Effector memory CD8-positive, alpha-beta T cell (primary cell): Measurements from ENCODE around the gene DAB2IP.
A peak's percentile ranks its signal among the peaks of the same experiment; 100 is the strongest.

Source experiments
- ATAC-seq: fragments of 150-1000 bp; cut with Tn5 transposase; replicated peaks from 2 replicates; pipeline ENCODE4 v1.10.0; 2021; ENCODE audit warnings: mild to moderate bottlenecking, moderate library complexity
- DNase-seq, 3 experiments: peaks; one replicate each; pipeline ENCODE4 v3.0.0; 2021
- H3K27ac Mint-ChIP-seq, 2 donors: one replicate each; pipeline ENCODE4 v1.8.0; 2022; ENCODE audit warnings: mild to moderate bottlenecking in 2 of 2, mixed read lengths in 2 of 2, moderate library complexity in 2 of 2
- H3K27me3 Mint-ChIP-seq, 2 donors: one replicate each; pipeline ENCODE4 v1.8.0; 2022; ENCODE audit warnings: mixed read lengths in 2 of 2
- H3K36me3 Mint-ChIP-seq: one replicate; pipeline ENCODE4 v1.8.0; 2022; ENCODE audit warnings: mild to moderate bottlenecking, moderate library complexity, mixed read lengths; ENCODE audit not compliant: insufficient read depth
- H3K4me1 Mint-ChIP-seq, 2 donors: one replicate each; pipeline ENCODE4 v1.8.0; 2022; ENCODE audit warnings: low read depth in 2 of 2, mixed read lengths in 2 of 2
- H3K4me3 Mint-ChIP-seq, 2 donors: one replicate each; pipeline ENCODE4 v1.8.0; 2022; ENCODE audit warnings: mild to moderate bottlenecking in 2 of 2, mixed read lengths in 2 of 2, moderate library complexity in 2 of 2
- H3K9me3 Mint-ChIP-seq, 2 donors: one replicate each; pipeline ENCODE4 v1.8.0; 2022; ENCODE audit warnings: mixed read lengths in 2 of 2

Gene DAB2IP

DNA sequence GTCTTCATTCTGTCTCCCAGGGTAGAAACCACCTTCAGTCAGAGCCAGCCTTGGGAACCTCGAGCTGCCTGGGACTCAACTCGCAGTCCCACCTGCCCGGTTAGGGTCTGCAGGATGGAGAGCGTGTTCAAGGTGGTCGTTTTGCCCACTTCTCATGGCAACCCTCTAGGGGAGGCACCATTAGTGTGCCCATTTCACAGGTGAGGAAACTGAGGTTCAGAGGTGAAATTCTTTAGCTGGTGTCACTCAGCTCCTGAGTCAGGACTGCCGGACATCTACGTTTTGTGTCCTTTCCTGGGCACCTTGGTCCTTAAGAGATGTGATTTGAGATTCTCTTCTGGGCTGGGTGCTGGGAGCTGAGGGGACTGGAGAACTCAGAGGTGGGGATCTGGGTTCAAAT is 30.0 kb downstream of the DAB2IP start:
- no peak for DNase-seq
- H3K36me3 Mint-ChIP-seq, result no peaks in the 10 kb centered on the region
- no peaks in the 10 kb centered on the region for H3K9me3 Mint-ChIP-seq
- peaks cover 15 to 69% of the 10 kb centered on the region in 2 donors for H3K27me3 Mint-ChIP-seq
- H3K27ac Mint-ChIP-seq, result no peak overlapping the region
- H3K4me1 Mint-ChIP-seq, result no peaks in the 10 kb centered on the region
- no peak for ATAC-seq
- H3K4me3 Mint-ChIP-seq, result no peak overlapping the region

DNA sequence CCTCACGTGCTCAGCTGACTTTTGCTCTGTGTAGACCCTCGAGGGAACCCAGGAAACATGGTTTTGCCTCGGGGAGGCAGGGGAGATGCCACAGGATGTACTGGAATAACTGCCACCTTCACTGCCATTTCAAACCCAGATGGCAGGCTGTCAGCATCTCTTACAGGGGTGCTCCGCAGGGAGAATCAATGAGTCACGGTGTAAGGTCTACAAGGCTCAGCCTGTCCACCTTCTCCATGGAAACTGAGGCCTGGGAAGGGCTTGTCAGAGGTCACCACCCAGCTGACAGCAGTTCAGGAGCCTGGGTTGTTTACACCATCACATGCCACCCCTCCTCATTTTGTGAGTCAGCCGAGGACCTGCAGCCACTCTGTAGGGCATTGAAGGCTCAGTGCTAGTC is 30.8 kb downstream of the DAB2IP start:
- H3K4me1 Mint-ChIP-seq, result peaks cover 0 to 5% of the 10 kb centered on the region in 2 donors
- H3K4me3 Mint-ChIP-seq, result no peak overlapping the region
- H3K27ac Mint-ChIP-seq, result no peak overlapping the region
- peaks cover 15 to 66% of the 10 kb centered on the region in 2 donors for H3K27me3 Mint-ChIP-seq
- no peak for DNase-seq
- no peaks in the 10 kb centered on the region for H3K36me3 Mint-ChIP-seq
- no peak for ATAC-seq
- H3K9me3 Mint-ChIP-seq, result no peaks in the 10 kb centered on the region

DNA sequence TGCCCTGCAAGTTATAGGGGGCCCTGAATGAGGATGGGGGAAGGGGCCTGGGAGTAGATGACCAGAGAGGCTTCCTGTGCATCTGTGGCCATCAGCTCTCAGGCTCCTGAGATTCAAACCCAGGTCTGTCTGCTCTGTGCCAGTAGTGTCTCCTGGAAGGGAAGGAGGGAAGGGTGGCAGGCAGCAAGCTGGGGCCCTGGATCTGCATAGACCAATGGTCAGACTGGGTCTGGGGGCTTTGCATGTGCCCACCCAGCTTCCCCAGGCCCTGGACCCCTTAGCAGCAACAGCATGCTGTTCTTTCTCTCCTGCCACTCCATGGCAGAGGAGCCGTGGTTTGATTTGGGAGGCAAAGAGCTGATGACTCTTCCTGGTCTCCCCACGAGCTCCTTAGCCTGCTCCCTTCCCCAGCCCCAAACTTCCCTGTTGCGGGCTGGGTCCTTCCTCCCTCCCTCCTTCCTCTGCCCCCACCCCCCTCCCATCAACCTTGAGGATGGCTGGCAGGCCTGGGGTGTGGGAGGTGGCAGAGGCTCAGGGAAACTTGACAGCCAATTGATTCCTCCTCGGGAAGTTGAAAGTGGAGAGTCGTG is 31.6 kb downstream of the DAB2IP start:
- peaks cover 0 to 6% of the 10 kb centered on the region in 2 donors for H3K4me1 Mint-ChIP-seq
- no peaks in the 10 kb centered on the region for H3K9me3 Mint-ChIP-seq
- H3K36me3 Mint-ChIP-seq, result no peaks in the 10 kb centered on the region
- H3K27ac Mint-ChIP-seq, result no peak overlapping the region
- DNase-seq, result no peak
- H3K27me3 Mint-ChIP-seq, result peaks cover 15 to 66% of the 10 kb centered on the region in 2 donors
- ATAC-seq, result no peak
- no peak overlapping the region for H3K4me3 Mint-ChIP-seq

DNA sequence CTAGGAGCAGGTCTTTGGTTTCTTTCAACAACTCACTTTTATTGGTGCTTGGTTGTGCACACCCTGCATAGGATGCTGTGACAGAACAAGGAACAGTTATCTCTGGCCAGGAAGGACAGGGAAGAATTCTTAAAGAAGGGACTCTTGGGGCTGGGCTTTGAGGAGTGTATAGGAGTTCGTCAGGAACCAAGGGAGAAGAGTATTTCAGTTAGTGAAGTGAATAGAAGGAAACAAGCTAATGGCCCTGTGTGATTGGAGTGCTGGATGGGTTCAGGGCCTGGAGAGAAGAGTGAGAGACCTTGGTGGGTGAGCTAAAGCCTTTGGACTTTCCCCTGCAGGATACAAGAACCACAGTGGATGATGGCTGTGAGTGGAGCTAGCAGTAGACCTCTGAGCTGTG is 32.2 kb downstream of the DAB2IP start:
- no peak overlapping the region for H3K27ac Mint-ChIP-seq
- no peaks in the 10 kb centered on the region for H3K9me3 Mint-ChIP-seq
- no peak for ATAC-seq
- no peak overlapping the region for H3K4me3 Mint-ChIP-seq
- peaks cover 15 to 66% of the 10 kb centered on the region in 2 donors for H3K27me3 Mint-ChIP-seq
- no peak for DNase-seq
- peaks cover 0 to 6% of the 10 kb centered on the region in 2 donors for H3K4me1 Mint-ChIP-seq
- H3K36me3 Mint-ChIP-seq, result no peaks in the 10 kb centered on the region

DNA sequence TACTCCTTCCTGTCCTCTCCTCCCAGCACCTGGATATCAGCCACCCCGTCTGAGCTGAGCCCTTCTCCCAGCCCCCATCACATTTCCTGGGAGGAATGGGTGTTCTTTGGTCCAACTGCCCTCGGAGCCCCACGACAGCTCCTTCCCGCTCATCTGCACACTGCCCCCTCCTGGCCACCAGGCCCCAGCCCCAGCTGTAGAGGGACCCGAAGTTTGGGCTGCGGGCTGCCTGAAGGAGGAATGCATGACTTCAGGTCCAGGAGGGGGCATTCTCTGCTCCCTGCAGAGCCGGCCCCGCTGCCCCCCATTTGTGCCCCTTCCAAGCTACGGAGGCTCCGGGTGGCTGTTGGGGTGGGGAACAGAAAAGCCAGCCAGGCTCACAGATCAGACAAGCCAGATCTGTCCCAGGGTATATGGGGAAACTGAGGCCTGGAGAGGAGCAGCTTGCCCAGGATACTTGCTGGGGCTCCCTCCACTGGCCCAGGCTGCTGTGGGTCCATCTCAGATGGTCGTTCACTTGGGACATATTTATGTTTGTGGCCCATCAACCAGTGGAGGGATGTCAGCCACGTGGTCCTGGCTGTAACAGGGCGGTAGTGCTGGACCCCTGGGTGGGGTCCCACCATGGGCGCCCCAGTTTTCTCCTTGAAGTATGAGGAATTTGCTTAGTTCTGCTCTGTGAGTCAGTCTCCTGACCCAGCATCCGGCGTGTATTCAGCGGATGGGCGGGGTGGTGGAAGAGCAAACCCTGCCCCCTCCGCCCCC is 33.1 kb downstream of the DAB2IP start:
- no peaks in the 10 kb centered on the region for H3K9me3 Mint-ChIP-seq
- H3K4me3 Mint-ChIP-seq, result no peak overlapping the region
- H3K27me3 Mint-ChIP-seq, result peaks cover 15 to 61% of the 10 kb centered on the region in 2 donors
- no peak for DNase-seq
- H3K36me3 Mint-ChIP-seq, result no peaks in the 10 kb centered on the region
- no peak overlapping the region for H3K27ac Mint-ChIP-seq
- H3K4me1 Mint-ChIP-seq, result peaks cover 0 to 6% of the 10 kb centered on the region in 2 donors
- ATAC-seq, result no peak

DNA sequence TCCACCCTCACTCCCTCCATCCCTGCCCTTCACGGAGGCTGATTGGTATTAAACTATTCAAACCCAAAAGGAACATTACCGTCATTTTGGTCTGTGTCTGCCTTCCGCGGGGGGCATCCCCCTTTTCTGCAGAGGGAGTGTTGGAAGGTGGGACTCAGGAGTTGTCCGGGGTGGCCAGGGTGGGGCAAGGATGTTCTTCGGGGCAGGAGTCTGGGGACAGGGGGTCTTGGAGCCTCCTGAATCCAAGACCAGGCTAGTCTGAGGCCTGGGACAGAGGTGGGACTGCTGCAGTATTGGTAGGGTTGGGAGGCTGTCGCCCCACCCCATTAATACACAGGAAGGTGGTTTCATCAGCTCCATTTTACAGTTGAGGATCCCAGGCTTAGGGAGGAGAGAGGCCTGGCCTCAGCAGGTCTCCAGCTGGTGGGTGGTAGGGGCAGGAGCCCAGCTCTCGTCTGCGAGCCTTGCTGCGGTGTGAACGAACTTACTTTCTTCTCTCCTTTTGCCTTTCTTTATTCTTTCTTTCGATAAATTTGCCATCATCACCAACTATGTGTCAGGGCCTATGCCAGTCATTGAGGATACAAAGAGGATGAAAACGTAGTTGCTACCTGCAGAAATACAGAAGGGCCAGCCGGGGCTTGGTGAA is 33.8 kb downstream of the DAB2IP start:
- H3K36me3 Mint-ChIP-seq, result no peaks in the 10 kb centered on the region
- no peak overlapping the region for H3K4me3 Mint-ChIP-seq
- no peak for DNase-seq
- H3K27ac Mint-ChIP-seq, result no peak overlapping the region
- H3K27me3 Mint-ChIP-seq, result peaks cover 15 to 54% of the 10 kb centered on the region in 2 donors
- ATAC-seq, result no peak
- H3K9me3 Mint-ChIP-seq, result no peaks in the 10 kb centered on the region
- peaks cover 0 to 6% of the 10 kb centered on the region in 2 donors for H3K4me1 Mint-ChIP-seq

DNA sequence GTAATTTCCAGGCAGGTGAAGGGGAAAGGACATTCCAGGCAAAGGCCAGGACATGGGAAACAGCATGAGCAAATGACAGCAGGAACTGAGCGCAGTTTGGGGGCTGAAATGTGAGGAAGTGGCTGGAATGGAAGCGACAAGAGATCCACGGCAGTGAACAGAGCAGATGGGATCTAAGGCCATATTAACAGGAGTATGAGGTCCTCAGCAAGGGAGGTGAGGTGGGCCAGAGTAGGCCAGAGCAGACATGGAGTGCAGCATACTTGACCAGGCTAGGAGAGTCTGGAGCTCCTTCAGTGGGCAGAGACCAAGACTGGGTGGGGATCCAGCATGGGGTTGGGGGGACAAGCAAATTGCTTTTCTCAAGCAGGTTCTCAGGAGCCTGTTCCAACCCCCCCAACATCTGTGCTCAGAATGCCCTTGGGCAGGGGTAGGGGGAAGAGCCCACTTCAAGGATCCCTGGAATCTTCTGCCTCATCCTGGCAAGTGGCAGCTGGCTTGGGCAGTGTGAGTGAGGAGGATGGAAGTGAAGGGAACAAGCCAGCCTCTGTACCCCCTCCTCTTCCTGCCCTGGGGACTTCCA is 34.5 kb downstream of the DAB2IP start:
- Mint-ChIP-seq H3K4me3 (no peak overlapping the region), H3K27ac (no peak overlapping the region), H3K4me1 (peaks cover 0 to 6% of the 10 kb centered on the region in 2 donors), H3K9me3 (no peaks in the 10 kb centered on the region), H3K27me3 (peaks cover 15 to 51% of the 10 kb centered on the region in 2 donors), H3K36me3 (no peaks in the 10 kb centered on the region)
- DNase-seq (no peak), ATAC-seq (no peak)

DNA sequence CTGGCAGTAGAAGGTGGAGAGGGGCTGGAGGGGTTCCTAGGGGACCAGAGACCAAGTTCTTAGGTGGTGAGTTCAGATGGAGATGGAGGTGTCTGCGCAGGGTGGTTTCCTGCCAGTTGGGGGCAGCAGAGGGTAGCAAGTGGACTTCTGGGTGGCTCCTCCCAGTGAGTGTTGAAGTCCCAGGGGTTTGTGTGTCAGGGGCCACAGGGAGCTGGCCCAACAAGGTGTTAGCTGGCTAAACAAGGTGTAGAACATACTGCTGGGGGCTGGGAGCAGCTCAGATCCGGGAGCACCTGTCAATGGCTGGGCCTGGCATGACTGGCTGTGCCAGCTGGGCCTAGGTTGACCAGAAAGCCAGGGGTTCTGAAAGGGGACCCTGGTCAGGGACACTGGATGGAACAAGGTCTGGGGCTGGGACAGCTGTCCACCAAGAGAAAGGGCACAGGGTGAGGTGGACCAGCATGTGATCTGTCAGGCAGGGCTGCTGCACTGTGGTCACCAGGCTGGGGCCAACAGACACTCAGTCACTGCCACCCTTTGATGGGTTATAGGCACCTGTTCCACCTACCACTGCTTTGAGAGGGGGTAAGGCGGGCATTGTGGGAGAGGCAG is 35.6 kb downstream of the DAB2IP start:
- DNase-seq (peak; percentile 71 to 79 (median 71)), ATAC-seq (peak; percentile 85)
- Mint-ChIP-seq H3K4me3 (no peak overlapping the region), H3K9me3 (no peaks in the 10 kb centered on the region), H3K4me1 (peaks cover 0 to 6% of the 10 kb centered on the region in 2 donors), H3K36me3 (no peaks in the 10 kb centered on the region), H3K27me3 (peaks cover 7 to 40% of the 10 kb centered on the region in 2 donors), H3K27ac (peak overlapping the region in 1 of 2 donors; percentile 23)

DNA sequence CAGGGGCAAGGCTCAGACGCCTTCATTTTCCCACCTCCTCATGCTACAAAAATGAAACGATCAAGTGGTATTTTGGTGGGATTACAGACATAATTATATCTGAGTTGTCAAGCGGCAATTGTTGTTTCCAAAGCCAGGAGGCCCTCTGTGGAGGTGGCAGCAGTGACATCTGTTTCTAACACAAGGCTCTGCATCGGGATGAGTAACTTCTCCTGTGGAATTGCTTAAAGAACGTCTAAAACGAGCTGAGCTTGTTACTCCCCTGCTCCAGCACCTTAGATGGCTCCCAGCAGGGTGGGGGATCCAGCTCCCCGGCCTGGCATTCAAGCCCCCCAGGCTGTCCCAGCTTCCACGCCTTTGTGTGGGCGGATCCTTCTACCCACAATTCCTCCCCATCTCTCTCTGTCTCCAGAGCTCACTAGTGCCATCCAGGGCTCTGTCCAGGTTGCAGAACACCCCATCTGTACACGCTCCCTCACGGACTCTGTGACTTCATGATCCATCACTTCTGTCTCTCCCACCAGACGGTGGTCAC is 36.8 kb downstream of the DAB2IP start:
- ATAC-seq (no peak), DNase-seq (no peak)
- H3K9me3 Mint-ChIP-seq, result no peaks in the 10 kb centered on the region
- H3K27me3 Mint-ChIP-seq, result peaks cover 7 to 28% of the 10 kb centered on the region in 2 donors
- no peak overlapping the region for H3K27ac Mint-ChIP-seq
- H3K36me3 Mint-ChIP-seq, result no peaks in the 10 kb centered on the region
- no peak overlapping the region for H3K4me3 Mint-ChIP-seq
- H3K4me1 Mint-ChIP-seq, result peaks cover 0 to 6% of the 10 kb centered on the region in 2 donors

DNA sequence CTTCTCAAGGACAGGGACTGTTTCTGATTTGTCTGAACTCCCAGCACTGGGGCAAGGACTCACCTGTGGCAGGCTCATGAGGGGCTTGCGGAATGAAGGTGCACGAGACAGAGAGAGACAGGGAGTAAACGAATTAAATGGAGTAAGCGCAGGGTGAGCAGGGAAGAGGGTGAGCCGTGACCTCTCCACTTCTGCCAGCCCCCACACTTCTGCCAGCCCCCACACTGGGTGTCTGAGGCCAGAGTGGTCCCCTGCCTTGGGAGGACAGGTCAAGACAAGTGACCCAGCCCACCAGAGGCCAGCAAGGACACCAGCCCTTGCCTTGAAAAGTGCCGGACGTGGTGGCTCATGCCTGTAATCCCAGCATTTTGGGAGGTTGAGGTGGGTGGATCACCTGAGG is 37.2 kb downstream of the DAB2IP start:
- ATAC-seq (no peak), DNase-seq (no peak)
- H3K9me3 Mint-ChIP-seq, result no peaks in the 10 kb centered on the region
- H3K4me1 Mint-ChIP-seq, result peaks cover 0 to 6% of the 10 kb centered on the region in 2 donors
- no peak overlapping the region for H3K4me3 Mint-ChIP-seq
- no peaks in the 10 kb centered on the region for H3K36me3 Mint-ChIP-seq
- peaks cover 3 to 25% of the 10 kb centered on the region in 2 donors for H3K27me3 Mint-ChIP-seq
- H3K27ac Mint-ChIP-seq, result no peak overlapping the region

DNA sequence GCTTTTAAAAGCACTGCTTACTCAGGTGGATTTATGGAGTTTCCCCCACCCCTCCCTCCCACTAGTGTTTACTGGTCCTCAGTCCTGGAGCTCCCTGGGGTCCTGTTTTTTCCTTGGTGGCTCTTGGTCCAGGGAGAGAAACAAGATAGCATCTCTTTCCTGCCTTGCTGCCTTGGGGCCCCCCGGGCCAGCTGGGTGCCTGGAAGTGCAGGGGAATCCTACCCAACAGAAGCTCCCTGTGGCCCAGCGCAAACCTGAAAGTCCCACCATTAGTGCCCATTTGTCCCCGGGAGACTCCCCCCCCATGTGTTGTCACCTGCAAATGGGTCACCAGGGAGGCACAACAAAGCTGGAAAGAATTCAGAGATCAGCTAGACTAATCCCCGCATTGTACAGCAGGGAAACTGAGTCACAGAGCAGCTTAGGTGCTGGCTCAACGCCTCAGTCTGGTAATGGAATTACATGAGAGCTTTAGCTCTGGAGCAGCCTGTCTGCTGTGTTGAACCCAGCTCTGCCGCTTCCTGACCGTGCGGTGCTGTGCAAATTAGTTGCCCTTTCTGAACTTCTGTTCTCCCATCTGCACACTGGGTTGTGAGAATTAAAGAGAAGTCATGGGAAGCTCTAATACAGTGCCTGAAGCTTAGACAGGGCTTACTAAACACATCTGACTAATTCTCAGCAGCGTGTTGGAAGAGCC is 38.2 kb downstream of the DAB2IP start:
- peaks cover 0 to 16% of the 10 kb centered on the region in 2 donors for H3K27me3 Mint-ChIP-seq

DNA sequence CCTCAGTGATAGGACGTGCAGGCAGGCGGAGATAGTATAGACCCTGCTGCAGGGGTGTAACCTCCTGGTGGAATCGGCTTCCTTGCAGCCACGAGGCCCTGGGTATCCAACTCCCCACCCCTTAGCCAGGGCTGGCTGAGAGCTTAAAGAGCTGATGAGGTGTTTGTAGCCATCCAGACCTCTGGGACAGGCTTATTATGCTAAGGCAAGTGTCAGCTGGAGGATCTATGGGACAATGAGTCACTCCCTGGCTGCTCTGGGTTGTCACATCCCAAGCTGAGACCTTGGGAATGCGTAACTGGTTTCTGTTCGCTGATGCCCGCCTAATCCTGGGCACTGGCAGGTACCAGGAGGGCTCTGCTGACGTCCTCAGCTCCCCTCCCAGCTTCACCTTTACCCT is 38.9 kb downstream of the DAB2IP start:
- H3K27ac Mint-ChIP-seq, result no peak overlapping the region
- H3K9me3 Mint-ChIP-seq, result no peaks in the 10 kb centered on the region
- no peaks in the 10 kb centered on the region for H3K36me3 Mint-ChIP-seq
- no peak overlapping the region for H3K4me3 Mint-ChIP-seq
- ATAC-seq (no peak), DNase-seq (no peak)
- peaks cover 0 to 9% of the 10 kb centered on the region in 2 donors for H3K27me3 Mint-ChIP-seq
- H3K4me1 Mint-ChIP-seq, result peaks cover 0 to 6% of the 10 kb centered on the region in 2 donors

More for the DNA sequence above, 38.2 kb downstream of the DAB2IP start:
- H3K4me1 Mint-ChIP-seq, result peaks cover 0 to 6% of the 10 kb centered on the region in 2 donors
- ATAC-seq (no peak), DNase-seq (no peak)
- H3K36me3 Mint-ChIP-seq, result no peaks in the 10 kb centered on the region
- H3K27ac Mint-ChIP-seq, result no peak overlapping the region
- no peaks in the 10 kb centered on the region for H3K9me3 Mint-ChIP-seq
- no peak overlapping the region for H3K4me3 Mint-ChIP-seq
